DOHH2 (cell line): ENCODE data around the gene RBM26.

Source experiments
- H3F3A ChIP-seq: fragments of 200-600 bp; sonication (generic), shearing (Covaris generic); 2 replicates; pipeline ENCODE4 v1.6.0; 2016; ENCODE audit warnings: antibody characterized with exemption, mild to moderate bottlenecking; ENCODE audit not compliant: control insufficient read depth, insufficient read depth
- H3K27ac ChIP-seq: fragments of 200-600 bp; sonication (generic); 2 replicates; pipeline ENCODE4 v1.5.1; 2014; ENCODE audit warnings: low read depth, mild to moderate bottlenecking, low read length, moderate library complexity
- H3K27me3 ChIP-seq: fragments of 200-600 bp; sonication (generic); 2 replicates; pipeline ENCODE4 v1.6.1; 2014; ENCODE audit warnings: mild to moderate bottlenecking, low read length, mixed read lengths; ENCODE audit not compliant: control insufficient read depth
- H3K36me3 ChIP-seq: fragments of 200-600 bp; sonication (generic); 2 replicates; pipeline ENCODE4 v1.6.1; 2014; ENCODE audit warnings: mild to moderate bottlenecking, low read length, moderate library complexity, mixed read lengths; ENCODE audit not compliant: control insufficient read depth
- H3K4me1 ChIP-seq: fragments of 200-600 bp; sonication (generic); 2 replicates; pipeline ENCODE4 v1.6.1; 2014; ENCODE audit warnings: mild to moderate bottlenecking, low read length, mixed read lengths; ENCODE audit not compliant: control insufficient read depth
- H3K4me2 ChIP-seq: fragments of 200-600 bp; sonication (generic); 2 replicates; pipeline ENCODE4 v1.6.0; 2014; ENCODE audit warnings: mild to moderate bottlenecking, low read length, moderate library complexity
- H3K4me3 ChIP-seq: fragments of 200-600 bp; sonication (generic); 2 replicates; pipeline ENCODE4 v1.5.1; 2014; ENCODE audit warnings: mild to moderate bottlenecking, low read length, mixed read lengths
- H3K79me2 ChIP-seq: fragments of 200-600 bp; sonication (generic); 2 replicates; pipeline ENCODE4 v1.6.1; 2014; ENCODE audit warnings: mild to moderate bottlenecking, low read length, mixed read lengths; ENCODE audit not compliant: control insufficient read depth
- H3K9me2 ChIP-seq: fragments of 200-600 bp; sonication (generic); replicated peaks from 2 replicates; pipeline ENCODE4 v1.6.1; 2014; ENCODE audit warnings: mild to moderate bottlenecking, low read length, mixed read lengths; ENCODE audit not compliant: control insufficient read depth
- H3K9me3 ChIP-seq: fragments of 200-600 bp; sonication (generic); 2 replicates; pipeline ENCODE4 v1.6.1; 2014; ENCODE audit warnings: antibody characterized with exemption, low read length, mixed read lengths; ENCODE audit not compliant: control insufficient read depth, insufficient read depth
- H4K20me1 ChIP-seq: fragments of 200-600 bp; sonication (generic); 2 replicates; pipeline ENCODE4 v1.6.0; 2014; ENCODE audit warnings: low read depth, mild to moderate bottlenecking, antibody characterized with exemption, low read length, moderate library complexity; ENCODE audit not compliant: control insufficient read depth, insufficient read depth
- CTCF ChIP-seq: fragments of 200-600 bp; sonication (generic); IDR thresholded peaks from one replicate; pipeline ENCODE4 v1.5.1; 2014; ENCODE audit warnings: antibody characterized with exemption, mild to moderate bottlenecking, low read depth, low read length; ENCODE audit not compliant: poor library complexity, severe bottlenecking
- EZH2phosphoT487 ChIP-seq: fragments of 200-600 bp; sonication (generic); IDR thresholded peaks from 2 replicates; pipeline ENCODE4 v1.6.1; 2017; ENCODE audit warnings: borderline replicate concordance, mild to moderate bottlenecking, antibody characterized with exemption, low read length, moderate library complexity, mixed read lengths

Gene RBM26

GRCh38 chr13:79360095-79360494 lies 46.0 kb downstream of the RBM26 start:
- Histone ChIP-seq H3K79me2 (peaks cover 8% of the 10 kb centered on the region; the same call in 1 of the 2 replicates), H3K36me3 (peaks cover 91% of the 10 kb centered on the region), H3K27me3 (no peaks in the 10 kb centered on the region), H3K4me1 (no peaks in the 10 kb centered on the region), H3K4me2 (no peak overlapping the region), H3K4me3 (no peak overlapping the region), H3K9me3 (no peaks in the 10 kb centered on the region), H3K27ac (no peak overlapping the region), H4K20me1 (0 out of 2 replicates have a peak, but pooled peaks cover 3% of the 10 kb centered on the region), H3F3A (peaks cover 4% of the 10 kb centered on the region; the same call in 1 of the 2 replicates), H3K9me2 (no peaks in the 10 kb centered on the region)
- TF ChIP-seq CTCF (no peak), EZH2phosphoT487 (no peak)

DNA sequence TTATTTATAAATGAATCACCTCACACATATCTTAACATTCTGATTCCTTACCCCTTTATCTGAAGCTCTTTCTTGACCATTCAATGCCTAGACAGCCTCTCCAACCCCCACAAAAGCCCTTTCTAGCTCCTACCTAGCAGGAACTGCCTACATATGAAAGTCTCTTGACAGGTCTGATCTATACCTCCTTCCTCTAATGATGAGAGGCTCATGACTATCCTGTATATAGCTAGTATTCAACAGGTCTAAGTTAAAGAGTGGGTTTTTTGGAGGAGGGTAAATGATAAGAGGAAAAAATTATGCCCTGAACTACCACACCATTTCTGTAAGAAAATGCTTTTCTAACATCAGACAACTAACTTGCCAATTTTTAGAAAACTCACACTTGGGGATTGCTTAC lies 47.0 kb downstream of the RBM26 start:
- H3K9me3 ChIP-seq: no peaks in the 10 kb centered on the region
- peaks cover 91% of the 10 kb centered on the region for H3K36me3 ChIP-seq
- H3K4me2 ChIP-seq: no peak overlapping the region
- no peak overlapping the region for H3K4me3 ChIP-seq
- H3K27ac ChIP-seq: no peak overlapping the region
- no peaks in the 10 kb centered on the region for H3K27me3 ChIP-seq
- no peaks in the 10 kb centered on the region for H3K4me1 ChIP-seq
- H4K20me1 ChIP-seq: 0 out of 2 replicates have a peak, but pooled peaks cover 3% of the 10 kb centered on the region
- H3K9me2 ChIP-seq: no peaks in the 10 kb centered on the region
- H3K79me2 ChIP-seq: peaks cover 8% of the 10 kb centered on the region; the same call in 1 of the 2 replicates
- TF ChIP-seq CTCF (no peak), EZH2phosphoT487 (no peak)
- peaks cover 4% of the 10 kb centered on the region; the same call in 1 of the 2 replicates for H3F3A ChIP-seq

DNA sequence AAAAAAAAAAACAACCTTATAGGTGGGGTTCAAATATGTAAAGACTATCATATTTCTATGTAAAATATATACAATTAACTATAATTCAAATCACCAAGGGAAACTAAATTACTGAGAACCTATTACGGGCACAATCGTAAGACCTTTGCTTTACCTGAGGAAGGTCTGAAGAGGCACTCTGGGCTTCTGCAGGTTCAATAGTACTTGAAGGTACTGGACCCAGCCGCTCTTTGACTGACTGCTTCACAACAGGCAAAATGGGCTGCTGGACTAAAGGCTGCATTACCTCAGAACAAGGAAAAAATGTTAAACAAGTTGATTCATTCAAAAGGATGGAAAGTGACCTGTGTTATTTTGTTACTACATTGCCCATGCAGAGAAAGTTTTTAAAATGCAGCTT lies 51.8 kb downstream of the RBM26 start:
- Histone ChIP-seq H3K4me1 (no peaks in the 10 kb centered on the region), H4K20me1 (0 out of 2 replicates have a peak, but pooled peaks cover 3% of the 10 kb centered on the region), H3K9me3 (no peaks in the 10 kb centered on the region), H3K36me3 (peaks cover 92% of the 10 kb centered on the region), H3F3A (0 out of 2 replicates have a peak, but pooled peaks cover 8% of the 10 kb centered on the region), H3K4me2 (no peak overlapping the region), H3K9me2 (no peaks in the 10 kb centered on the region), H3K27ac (no peak overlapping the region), H3K79me2 (peaks cover 5% of the 10 kb centered on the region), H3K4me3 (no peak overlapping the region), H3K27me3 (no peaks in the 10 kb centered on the region)
- no peak for TF ChIP-seq CTCF
- TF ChIP-seq EZH2phosphoT487: no peak
